ENCODE measurements around the gene SNX8.

The SNX8 gene

DNA sequence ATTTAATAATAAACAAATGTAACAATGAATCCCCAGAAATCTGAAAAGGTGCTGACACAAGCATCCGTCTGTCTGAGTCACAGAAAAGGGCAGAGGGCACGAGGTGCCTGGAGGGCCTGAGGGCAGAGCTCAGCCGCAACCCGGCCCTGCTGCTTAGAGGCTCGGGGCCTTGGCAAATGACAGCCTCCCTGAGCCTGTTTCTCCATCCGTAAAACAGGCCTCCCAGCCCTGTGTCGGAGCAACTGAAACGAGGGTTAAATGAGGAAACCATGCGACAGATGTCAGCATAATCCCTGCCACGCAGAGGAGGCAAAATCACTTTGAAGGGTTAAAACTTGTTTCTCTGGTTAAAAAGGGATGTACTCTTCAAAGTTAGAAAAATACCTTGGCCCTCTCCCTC is 47.3 kb downstream of the SNX8 start:
- TF ChIP-seq, protein P1, sequence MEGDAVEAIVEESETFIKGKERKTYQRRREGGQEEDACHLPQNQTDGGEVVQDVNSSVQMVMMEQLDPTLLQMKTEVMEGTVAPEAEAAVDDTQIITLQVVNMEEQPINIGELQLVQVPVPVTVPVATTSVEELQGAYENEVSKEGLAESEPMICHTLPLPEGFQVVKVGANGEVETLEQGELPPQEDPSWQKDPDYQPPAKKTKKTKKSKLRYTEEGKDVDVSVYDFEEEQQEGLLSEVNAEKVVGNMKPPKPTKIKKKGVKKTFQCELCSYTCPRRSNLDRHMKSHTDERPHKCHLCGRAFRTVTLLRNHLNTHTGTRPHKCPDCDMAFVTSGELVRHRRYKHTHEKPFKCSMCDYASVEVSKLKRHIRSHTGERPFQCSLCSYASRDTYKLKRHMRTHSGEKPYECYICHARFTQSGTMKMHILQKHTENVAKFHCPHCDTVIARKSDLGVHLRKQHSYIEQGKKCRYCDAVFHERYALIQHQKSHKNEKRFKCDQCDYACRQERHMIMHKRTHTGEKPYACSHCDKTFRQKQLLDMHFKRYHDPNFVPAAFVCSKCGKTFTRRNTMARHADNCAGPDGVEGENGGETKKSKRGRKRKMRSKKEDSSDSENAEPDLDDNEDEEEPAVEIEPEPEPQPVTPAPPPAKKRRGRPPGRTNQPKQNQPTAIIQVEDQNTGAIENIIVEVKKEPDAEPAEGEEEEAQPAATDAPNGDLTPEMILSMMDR (IDR thresholded peaks at IDR 0.05; ENCODE audit: low read depth, low read length): no peak
- peak; percentile 56 for DNase-seq (ENCODE audit: extremely low read depth, low read depth)

DNA sequence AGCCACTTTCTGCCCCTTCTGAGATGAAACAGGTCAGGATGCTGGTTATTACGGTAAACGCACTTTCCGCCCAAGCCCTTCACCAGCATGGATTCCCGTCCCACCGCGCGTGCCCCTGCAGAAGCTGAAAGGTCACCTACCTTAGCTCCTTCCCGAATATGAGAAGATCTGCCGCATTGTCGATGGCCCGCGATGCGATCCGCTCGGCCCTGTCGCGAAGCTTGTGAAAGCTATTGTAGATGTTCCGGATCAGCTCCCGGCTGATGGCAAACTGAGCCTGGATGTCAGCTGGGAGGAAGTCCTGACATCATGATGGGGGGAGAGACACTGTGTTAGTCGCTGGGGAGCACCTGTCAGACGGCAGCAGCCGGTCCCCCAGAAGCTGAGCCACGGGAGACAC is 50.1 kb downstream of the SNX8 start:
- TF ChIP-seq, protein P1 (IDR thresholded peaks at IDR 0.05; ENCODE audit: low read depth, low read length): no peak
- DNase-seq (ENCODE audit: extremely low read depth, low read depth): no peak

DNA sequence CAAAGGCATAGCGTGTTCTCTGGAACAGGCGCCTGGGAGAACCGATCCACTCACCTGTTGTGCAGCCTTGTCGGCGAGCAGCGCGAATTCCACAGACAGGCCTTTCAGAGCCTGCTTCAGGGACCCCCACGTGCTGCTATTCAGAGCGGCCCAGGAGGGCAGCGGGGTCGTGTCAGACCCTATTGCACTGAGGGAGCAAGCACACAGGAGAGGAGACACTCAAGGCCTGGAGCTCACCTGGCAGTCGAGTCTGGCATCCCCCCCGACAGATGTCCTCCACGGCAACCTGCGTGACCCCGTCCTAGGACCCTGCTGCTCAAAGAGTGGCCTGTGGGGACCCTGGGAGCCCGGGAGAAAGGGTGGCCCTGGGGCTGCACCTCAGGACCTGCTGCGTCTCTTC is 51.1 kb downstream of the SNX8 start:
- no peak for DNase-seq (ENCODE audit: extremely low read depth, low read depth)
- TF ChIP-seq, protein P1 (IDR thresholded peaks at IDR 0.05; ENCODE audit: low read depth, low read length): no peak

DNA sequence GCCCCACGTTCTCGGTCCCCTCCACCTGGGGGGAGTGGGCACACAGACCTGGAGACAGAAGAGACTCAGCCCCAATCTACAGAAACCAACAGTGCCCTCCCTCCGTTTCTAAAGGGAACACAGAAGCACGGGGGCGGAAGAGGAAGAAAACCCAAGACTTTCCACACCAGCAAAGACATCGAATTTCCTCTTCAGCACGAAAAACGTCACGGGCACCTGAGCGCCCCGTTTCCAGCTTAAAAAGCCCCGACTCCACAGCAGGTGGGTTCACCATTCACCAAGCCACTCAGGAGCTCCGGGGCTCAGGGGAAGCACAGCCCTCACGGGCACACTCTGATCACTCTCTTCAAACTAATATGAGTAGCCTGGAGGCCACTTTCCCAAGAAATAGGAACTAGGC is 52.6 kb downstream of the SNX8 start:
- DNase-seq (ENCODE audit: extremely low read depth, low read depth): no peak
- TF ChIP-seq, protein P1 (IDR thresholded peaks at IDR 0.05; ENCODE audit: low read depth, low read length): no peak

DNA sequence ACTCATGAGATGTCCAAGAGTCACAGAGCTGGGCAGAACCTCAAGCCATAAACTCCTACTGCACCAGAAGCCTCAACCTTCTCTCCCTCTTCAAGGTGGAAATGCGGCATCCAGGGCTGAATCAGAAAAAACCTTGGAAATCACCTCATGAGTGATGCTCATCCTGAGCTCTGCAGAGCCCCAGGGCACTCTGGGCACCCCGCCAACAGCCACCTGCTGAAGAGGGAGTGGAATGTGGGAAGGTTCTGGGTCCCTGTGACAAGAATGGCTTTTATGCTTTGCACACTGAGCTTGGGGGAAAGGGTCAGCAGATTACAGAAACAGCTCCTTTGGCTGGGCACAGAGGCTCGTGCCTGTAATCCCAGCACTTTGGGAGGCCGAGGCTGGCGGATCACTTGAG is 53.4 kb downstream of the SNX8 start:
- TF ChIP-seq, protein P1 (IDR thresholded peaks at IDR 0.05; ENCODE audit: low read depth, low read length): no peak

DNA sequence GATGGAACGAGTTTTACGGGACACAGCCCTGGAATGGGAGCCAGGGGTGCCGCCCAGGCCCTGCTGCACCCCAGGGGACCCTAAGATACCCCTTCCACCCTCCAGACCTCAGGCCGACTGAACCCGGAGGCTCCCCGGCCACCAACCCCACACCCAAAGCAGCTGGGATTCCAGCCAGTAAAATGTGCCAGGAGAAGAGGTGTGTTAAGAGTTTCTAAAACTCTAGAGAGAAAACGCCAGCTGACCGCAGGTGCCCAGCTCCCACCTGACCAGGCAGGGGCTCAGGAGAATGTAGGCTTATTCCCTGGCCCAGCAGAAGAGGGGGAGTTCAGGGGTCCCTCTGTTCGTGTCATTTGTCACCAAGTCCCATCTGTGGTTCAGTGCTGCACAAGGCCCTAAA is 54.8 kb downstream of the SNX8 start:
- TF ChIP-seq, protein P1 (IDR thresholded peaks at IDR 0.05; ENCODE audit: low read depth, low read length): no peak
- no peak for DNase-seq (ENCODE audit: extremely low read depth, low read depth)

More for the DNA sequence above, 53.4 kb downstream of the SNX8 start:
- DNase-seq (ENCODE audit: extremely low read depth, low read depth): no peak

DNA sequence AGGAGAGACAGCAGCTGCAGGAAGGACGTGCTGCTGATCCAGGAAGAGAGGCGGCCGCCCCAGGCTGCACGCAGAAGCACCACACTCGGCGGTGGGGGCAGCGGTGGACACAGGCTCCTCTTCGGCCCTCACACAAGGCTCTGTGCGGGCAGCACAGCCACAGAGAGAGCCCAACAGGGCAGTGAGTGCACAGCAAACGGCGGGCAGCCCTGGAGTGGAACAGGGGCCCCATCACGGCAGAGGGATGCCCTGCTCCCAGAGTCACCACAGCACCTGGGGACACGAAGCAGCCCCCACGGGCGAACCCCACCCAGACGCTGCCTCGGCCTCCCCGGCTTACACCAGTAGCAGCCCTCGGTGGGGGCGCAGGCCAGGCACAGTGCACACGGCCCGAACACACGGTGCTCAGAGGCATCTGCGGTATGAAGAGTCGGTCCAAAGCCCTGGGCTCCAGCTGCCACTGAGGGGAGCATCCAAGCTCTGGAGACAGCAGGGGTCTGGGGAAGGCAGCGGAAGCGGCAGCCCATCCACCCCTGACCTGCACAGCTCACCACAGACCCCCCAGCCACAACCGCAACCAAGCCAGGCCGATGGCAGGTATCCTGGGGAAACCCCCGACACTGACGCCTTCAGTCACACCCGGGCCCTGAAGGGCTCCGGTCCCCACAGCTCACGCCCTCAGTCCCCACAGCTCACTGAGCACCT is 55.4 kb downstream of the SNX8 start:
- DNase-seq (ENCODE audit: extremely low read depth, low read depth): no peak
- TF ChIP-seq, protein P1 (IDR thresholded peaks at IDR 0.05; ENCODE audit: low read depth, low read length): no peak

All from AG09319 (cell line).